HCT116 (cell line): ENCODE results near the gene OR51B5. TPM values are rescaled to one million over a fixed set of nuclear protein-coding genes. Genes with fewer than 3 reads are reported as not detected.
"Not testable (repeated sequence)": the region's sequence is repeated elsewhere in the genome, so short reads cannot be mapped to it uniquely, and the experiment has no call there.

Experiments used
- ATAC-seq: fragments of 200-7000 bp; cut with Tn5 transposase; 2 replicates; pipeline ENCODE4 v1.9.1; 2020; ENCODE audit warnings: mild to moderate bottlenecking, moderate library complexity
- BruUV-seq: library from RNA; stranded (reverse); fragments of 400-500 nt; replicated peaks from 2 replicates; lab custom pipeline; 2021; lab: Mats Ljungman, UMichigan
- CTCF ChIA-PET: fragments of 300-600 bp; sonication (Branson Sonifier 250); formaldehyde crosslinking; loops from one replicate; lab custom pipeline; 2021; ENCODE audit warnings: antibody characterized with exemption; lab: Charles Lee
- POLR2A ChIA-PET: fragments of 300-600, 350-600 bp; sonication (Branson Sonifier 250); formaldehyde crosslinking; loops from one replicate; lab custom pipeline; 2021; ENCODE audit warnings: antibody characterized with exemption; lab: Charles Lee
- RAD21 ChIA-PET, 2 experiments: fragments of 300-600 bp; sonication (Branson Sonifier 250); formaldehyde crosslinking; loops; one replicate each; lab custom pipeline; 2023; ENCODE audit warnings: low total read pairs in 2 of 2; ENCODE audit not compliant: uncharacterized antibody in 2 of 2, unreplicated experiment in 2 of 2, low non-redundant PET in 1 of 2; lab: Charles Lee
- DNase-seq: peaks from one replicate; pipeline ENCODE4 v3.0.0-alpha.2; 2010; ENCODE audit warnings: low read depth, low spot score
- H2AFZ ChIP-seq: fragments of 200-600 bp; shearing (Covaris generic), sonication (generic); 2 replicates; pipeline ENCODE4 v1.6.1; 2017; ENCODE audit warnings: low read depth, mixed run types, mixed read lengths, antibody characterized with exemption, low read length; ENCODE audit not compliant: poor library complexity, severe bottlenecking
- H3K27ac ChIP-seq: 2 replicates; pipeline ENCODE4 v1.5.1; 2012; ENCODE audit warnings: low read depth, low read length
- H3K27me3 ChIP-seq: fragments of 200-600 bp; sonication (generic); 2 replicates; pipeline ENCODE4 v1.6.1; 2016; ENCODE audit warnings: mixed run types, low read length, mixed read lengths; ENCODE audit not compliant: insufficient read depth
- H3K36me3 ChIP-seq, 2 experiments: fragments of 200-500 bp in 1 of 2; fragments of 200-600 bp in 1 of 2; sonication (Bioruptor generic) in 1 of 2; sonication (generic) in 1 of 2; 2 replicates each; pipeline versions ENCODE4 v1.5.1 to v1.6.1; 2014 to 2016; ENCODE audit warnings: low read length in 2 of 2, inconsistent platforms in 1 of 2, mixed read lengths in 1 of 2, mixed run types in 1 of 2; ENCODE audit not compliant: insufficient read depth in 2 of 2, control insufficient read depth in 1 of 2
- H3K4me1 ChIP-seq, 2 experiments: fragments of 200-600 bp in 1 of 2; sonication (generic) in 1 of 2; 2 replicates each; pipeline versions ENCODE4 v1.5.1 to v1.6.1; 2012 to 2017; ENCODE audit warnings: low read length in 2 of 2, inconsistent platforms in 1 of 2, mild to moderate bottlenecking in 1 of 2, mixed read lengths in 1 of 2, mixed run types in 1 of 2, moderate library complexity in 1 of 2; ENCODE audit not compliant: insufficient read depth in 2 of 2, control insufficient read depth in 1 of 2
- H3K4me2 ChIP-seq: fragments of 200-600 bp; sonication (generic); 2 replicates; pipeline ENCODE4 v1.6.1; 2017; ENCODE audit warnings: mixed run types, low read length, mixed read lengths
- H3K4me3 ChIP-seq, 2 experiments: fragments of 200-600 bp in 1 of 2; sonication (generic) in 1 of 2; replicated peaks in 1 of 2; 2 replicates each; pipeline ENCODE4 v1.5.1; 2011 to 2016; ENCODE audit warnings: low read length in 2 of 2, control low read depth in 1 of 2, low read depth in 1 of 2, mild to moderate bottlenecking in 1 of 2, mixed read lengths in 1 of 2, mixed run types in 1 of 2
- H3K79me2 ChIP-seq: fragments of 200-600 bp; sonication (generic); 2 replicates; pipeline ENCODE4 v1.6.1; 2017; ENCODE audit warnings: mild to moderate bottlenecking, mixed run types, low read length, moderate library complexity, mixed read lengths; ENCODE audit not compliant: insufficient read depth
- H3K9ac ChIP-seq: fragments of 200-600 bp; sonication (generic); 2 replicates; pipeline ENCODE4 v1.6.1; 2016; ENCODE audit warnings: low read length, mixed read lengths
- H3K9me2 ChIP-seq: fragments of 200-600 bp; sonication (generic), shearing (Covaris generic); 2 replicates; pipeline ENCODE4 v1.6.1; 2017; ENCODE audit warnings: mixed run types, mild to moderate bottlenecking, moderate library complexity; ENCODE audit not compliant: insufficient read depth
- H3K9me3 ChIP-seq, 2 experiments: fragments of 200-500 bp in 1 of 2; fragments of 200-600 bp in 1 of 2; sonication (Bioruptor generic) in 1 of 2; sonication (generic) in 1 of 2; 2 replicates each; pipeline ENCODE4 v1.6.1; 2014 to 2017; ENCODE audit warnings: low read length in 2 of 2, mixed read lengths in 2 of 2, inconsistent platforms in 1 of 2, low read depth in 1 of 2, mild to moderate bottlenecking in 1 of 2, mixed run types in 1 of 2, moderate library complexity in 1 of 2; ENCODE audit not compliant: control insufficient read depth in 1 of 2, insufficient read depth in 1 of 2
- H4K20me1 ChIP-seq: fragments of 200-600 bp; sonication (generic), shearing (Covaris generic); 2 replicates; pipeline ENCODE4 v1.6.1; 2017; ENCODE audit warnings: mixed run types, mild to moderate bottlenecking, moderate library complexity; ENCODE audit not compliant: insufficient read depth
- EZH2 ChIP-seq: fragments of 200-600 bp; sonication (generic); IDR thresholded peaks from 2 replicates; pipeline ENCODE4 v1.6.1; 2017; ENCODE audit warnings: antibody characterized with exemption, mixed run types
- POLR2A ChIP-seq: IDR thresholded peaks from 2 replicates; pipeline ENCODE4 v1.7.0; 2011; ENCODE audit warnings: borderline replicate concordance; ENCODE audit not compliant: insufficient read depth, insufficient read length; ENCODE audit errors: extremely low read depth
- POLR2AphosphoS5 ChIP-seq: IDR thresholded peaks from 2 replicates; pipeline ENCODE4 v1.6.1; 2011; ENCODE audit warnings: mild to moderate bottlenecking, low read depth, low read length, moderate library complexity
- RAD21 ChIP-seq: IDR thresholded peaks from 2 replicates; pipeline ENCODE4 v1.6.1; 2012; ENCODE audit warnings: low read depth, mild to moderate bottlenecking
- SIN3A ChIP-seq: IDR thresholded peaks from 2 replicates; pipeline ENCODE4 v1.6.1; 2012; ENCODE audit warnings: low read depth
- TCF7L2 ChIP-seq: IDR thresholded peaks from 2 replicates; pipeline ENCODE4 v1.7.0; 2011; ENCODE audit warnings: borderline replicate concordance, inconsistent platforms; ENCODE audit not compliant: insufficient read depth, insufficient read length; ENCODE audit errors: extremely low read depth
- YY1 ChIP-seq: IDR thresholded peaks from 2 replicates; pipeline ENCODE4 v1.6.1; 2011; ENCODE audit warnings: low read length, low read depth, moderate library complexity, mild to moderate bottlenecking; ENCODE audit not compliant: insufficient replicate concordance; ENCODE audit errors: extremely low read depth
- ZFX ChIP-seq: fragments of 450-650 bp; IDR thresholded peaks from 2 replicates; pipeline ENCODE4 v1.6.1; 2017
- ZNF274 ChIP-seq: fragments of 200-500 bp; sonication (Bioruptor generic); IDR thresholded peaks from 2 replicates; pipeline ENCODE4 v1.6.1; 2014; ENCODE audit warnings: mild to moderate bottlenecking, low read depth, low read length, inconsistent platforms
- intact Hi-C: fragments of 100-400 bp; cut with micrococcal nuclease; formaldehyde crosslinking; loops from 2 replicates; pipeline ENCODE4 v1.10.0; 2022
- total RNA-seq: library from RNA; stranded (reverse); gene quantifications from one replicate; pipeline ENCODE4 v1.2.1, GENCODE V29; 2021; ENCODE audit not compliant: unreplicated experiment

The OR51B5 gene
- total RNA-seq, 1 experiment from 2014 or later, result 140 TPM

DNA sequence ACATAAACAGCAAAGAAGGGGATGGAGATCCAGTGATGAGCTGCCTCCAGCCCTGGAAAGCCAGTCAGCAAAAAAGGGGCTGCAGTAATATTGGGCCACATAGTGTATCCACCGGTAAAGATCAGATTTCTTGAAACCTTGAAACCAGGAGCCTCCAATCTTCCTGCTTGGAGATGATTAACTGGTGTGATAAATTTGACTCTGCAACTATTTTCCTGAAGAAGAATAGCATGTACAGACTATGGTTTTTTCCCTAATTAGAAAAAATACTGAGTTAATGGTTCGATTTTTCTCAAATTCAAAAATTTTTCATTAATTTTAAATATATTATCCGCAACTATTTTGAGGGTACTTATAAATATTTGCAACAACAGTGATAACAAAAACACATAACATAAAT lies 19.1 kb downstream of the OR51B5 start, which contains the start of gene OR51B2 (continued):
- TF ChIP-seq SIN3A (no peak), POLR2A (no peak), ZFX (no peak), ZNF274 (no peak), TCF7L2 (no peak), YY1 (no peak)

DNA sequence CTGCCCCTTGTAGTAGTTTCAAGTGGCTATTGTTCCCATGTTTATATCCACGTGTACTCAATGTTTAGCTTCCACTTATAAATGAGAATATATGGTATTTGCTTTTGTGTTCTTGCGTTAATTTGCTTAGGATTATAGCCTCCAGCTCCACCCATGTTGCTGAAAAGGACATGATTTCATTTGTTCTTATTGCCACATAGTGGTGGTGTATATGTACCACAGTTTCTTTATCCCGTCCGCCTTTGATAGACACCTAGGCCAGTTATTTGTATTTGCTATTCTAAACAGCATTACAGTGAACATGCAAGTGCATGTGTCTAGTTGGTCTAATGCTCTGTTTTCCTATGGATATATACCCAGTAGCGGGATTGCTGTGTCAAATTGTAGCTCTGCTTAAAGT lies 26.0 kb downstream of the OR51B5 start:
- TF ChIP-seq EZH2 (no peak), POLR2AphosphoS5 (0 out of 2 replicates have a peak, but pooled peaks have one; percentile 5), RAD21 (peak; percentile 4; the same call in 1 of the 2 replicates)
- Histone ChIP-seq H3K9me2 (no peaks in the 10 kb centered on the region), H4K20me1 (no peaks in the 10 kb centered on the region), H3K4me1 (no peaks in the 10 kb centered on the region), H3K27me3 (no peaks in the 10 kb centered on the region), H3K36me3 (peaks cover 0 to 15% of the 10 kb centered on the region in 2 experiments; a peak in 3 of 4 replicates), H3K27ac (no peak overlapping the region), H2AFZ (no peak overlapping the region), H3K4me2 (no peak overlapping the region), H3K4me3 (no peak overlapping the region), H3K9me3 (no peaks in the 10 kb centered on the region), H3K9ac (no peak overlapping the region), H3K79me2 (peaks cover 8% of the 10 kb centered on the region; the same call in 1 of the 2 replicates)
- CTCF ChIA-PET, result no interaction called here
- ATAC-seq (peak; percentile 63), DNase-seq (no peak)
- RAD21 ChIA-PET, result no interaction called here
- POLR2A ChIA-PET, result no interaction called here
- BruUV-seq, result no TSS peak
- intact Hi-C loops, result no loop called here

DNA sequence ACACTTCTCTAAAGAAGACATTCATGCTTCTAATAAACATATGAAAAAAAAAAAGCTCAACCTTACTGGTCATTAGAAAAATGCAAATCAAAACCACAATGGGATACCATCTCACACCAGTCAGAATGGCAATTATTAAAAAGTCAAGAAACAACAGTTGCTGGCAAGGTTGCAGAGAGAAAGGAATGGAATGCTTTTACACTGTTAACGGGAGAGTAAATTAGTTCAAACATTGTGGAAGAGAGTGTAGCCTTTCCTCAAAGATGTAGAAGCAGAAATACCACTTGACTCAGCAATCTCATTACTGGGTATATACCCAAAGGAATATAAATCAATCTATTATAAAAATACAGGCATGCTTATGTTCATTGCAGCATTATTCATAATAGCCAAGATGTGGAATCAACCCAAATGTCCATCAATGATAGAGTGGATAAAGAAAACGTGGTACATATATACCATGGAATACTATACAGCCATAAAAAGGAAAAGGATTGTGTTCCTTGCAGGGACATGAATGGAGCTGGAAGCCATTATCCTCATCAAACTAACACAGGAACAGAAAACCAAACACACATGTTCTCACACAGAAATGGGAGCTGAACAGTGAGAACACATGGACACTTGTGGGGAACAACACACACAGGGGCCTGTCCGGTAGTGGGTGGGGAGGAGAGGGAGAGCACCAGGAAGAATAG lies 29.8 kb downstream of the OR51B5 start:
- H3K79me2 ChIP-seq, ATAC-seq, DNase-seq, H3K4me3 ChIP-seq, CTCF ChIA-PET, RAD21 ChIA-PET, H3K27me3 ChIP-seq, H3K4me2 ChIP-seq, H3K9ac ChIP-seq, BruUV-seq, H3K9me3 ChIP-seq, H3K36me3 ChIP-seq, H2AFZ ChIP-seq, H3K4me1 ChIP-seq, H3K9me2 ChIP-seq, H3K27ac ChIP-seq, intact Hi-C loops: not testable (repeated sequence)
- POLR2A ChIA-PET, result interaction anchor here (0.6 kb wide), 1 partner anchor 37 kb away, joined by 4 read pairs; no protein-coding TSS in a partner anchor
- H4K20me1 ChIP-seq, result 0 out of 2 replicates have a peak, but pooled peaks cover 10% of the 10 kb centered on the region
